Measurements from ENCODE around the gene ICAM1. TPM values are rescaled to one million over a fixed set of nuclear protein-coding genes. Genes with fewer than 3 reads are reported as not detected.

ICAM1 gene
- total and polyA plus RNA-seq, 10 of the 15 experiments (the other 5 are each of a cell fraction or from before 2014, with no cell fraction given) = 7.6 to 115 (median 60.2) TPM

DNA sequence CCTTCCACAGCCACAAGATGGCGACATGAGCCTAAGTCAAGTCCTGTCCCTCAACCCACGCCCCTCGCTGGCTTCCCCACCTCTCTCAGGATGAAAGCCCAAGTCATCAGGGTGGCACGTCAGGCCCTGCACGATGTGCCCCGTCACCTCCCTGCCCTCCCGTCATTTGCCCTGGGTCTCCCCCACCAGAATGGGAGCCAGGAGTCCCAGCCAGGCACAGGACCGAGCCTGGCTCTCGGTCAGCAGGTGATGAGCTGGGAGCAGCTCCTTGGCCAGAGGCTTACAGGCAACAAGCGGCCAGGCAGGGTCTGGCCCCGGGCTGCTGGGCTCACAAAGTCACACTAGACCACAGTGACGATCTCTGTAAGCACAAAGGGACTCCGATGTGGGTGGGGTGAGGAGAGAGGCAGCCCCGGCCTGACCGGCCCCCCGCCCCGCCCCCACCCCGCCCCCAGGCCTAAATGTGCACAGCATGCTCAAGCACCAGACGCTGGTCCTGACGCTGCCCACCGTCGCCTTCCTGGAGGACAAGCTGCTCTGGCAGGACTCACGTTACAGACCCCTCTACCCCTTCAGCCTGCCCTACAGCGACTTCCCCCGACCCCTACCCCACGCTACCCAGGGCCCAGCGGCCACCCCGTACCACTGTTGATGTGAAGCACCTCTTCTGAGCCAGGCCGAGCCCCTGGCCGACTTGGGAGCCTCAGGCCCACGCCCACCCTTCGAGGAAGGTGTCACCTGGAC, 11.6 kb upstream of the ICAM1 start (continued):
- TF ChIP-seq, protein P1, sequence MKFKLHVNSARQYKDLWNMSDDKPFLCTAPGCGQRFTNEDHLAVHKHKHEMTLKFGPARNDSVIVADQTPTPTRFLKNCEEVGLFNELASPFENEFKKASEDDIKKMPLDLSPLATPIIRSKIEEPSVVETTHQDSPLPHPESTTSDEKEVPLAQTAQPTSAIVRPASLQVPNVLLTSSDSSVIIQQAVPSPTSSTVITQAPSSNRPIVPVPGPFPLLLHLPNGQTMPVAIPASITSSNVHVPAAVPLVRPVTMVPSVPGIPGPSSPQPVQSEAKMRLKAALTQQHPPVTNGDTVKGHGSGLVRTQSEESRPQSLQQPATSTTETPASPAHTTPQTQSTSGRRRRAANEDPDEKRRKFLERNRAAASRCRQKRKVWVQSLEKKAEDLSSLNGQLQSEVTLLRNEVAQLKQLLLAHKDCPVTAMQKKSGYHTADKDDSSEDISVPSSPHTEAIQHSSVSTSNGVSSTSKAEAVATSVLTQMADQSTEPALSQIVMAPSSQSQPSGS (IDR thresholded peaks at IDR 0.05; ENCODE audit: low read length) = no peak
- TF ChIP-seq, protein P2, sequence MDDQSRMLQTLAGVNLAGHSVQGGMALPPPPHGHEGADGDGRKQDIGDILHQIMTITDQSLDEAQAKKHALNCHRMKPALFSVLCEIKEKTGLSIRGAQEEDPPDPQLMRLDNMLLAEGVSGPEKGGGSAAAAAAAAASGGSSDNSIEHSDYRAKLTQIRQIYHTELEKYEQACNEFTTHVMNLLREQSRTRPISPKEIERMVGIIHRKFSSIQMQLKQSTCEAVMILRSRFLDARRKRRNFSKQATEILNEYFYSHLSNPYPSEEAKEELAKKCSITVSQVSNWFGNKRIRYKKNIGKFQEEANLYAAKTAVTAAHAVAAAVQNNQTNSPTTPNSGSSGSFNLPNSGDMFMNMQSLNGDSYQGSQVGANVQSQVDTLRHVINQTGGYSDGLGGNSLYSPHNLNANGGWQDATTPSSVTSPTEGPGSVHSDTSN (IDR thresholded peaks at IDR 0.05; ENCODE audit: insufficient replicate concordance, low read depth, low read length) = peak; percentile 5
- TF ChIP-seq HDGF (IDR thresholded peaks at IDR 0.05) = peak; percentile 89
- TF ChIP-seq RUNX3 (IDR thresholded peaks at IDR 0.05; ENCODE audit: low read length) = peak; percentile 79
- TF ChIP-seq POU2F2 (IDR thresholded peaks at IDR 0.05; ENCODE audit: borderline replicate concordance, low read depth, low read length) = 0 out of 3 replicates have a peak, but pooled peaks have one; percentile 19
- TF ChIP-seq POLR2A (IDR thresholded peaks at IDR 0.05; ENCODE audit: low read depth, low read length) = peak; percentile 72
- TF ChIP-seq SMARCA5 (IDR thresholded peaks at IDR 0.05) = 0 out of 2 replicates have a peak, but pooled peaks have one; percentile 14
- TF ChIP-seq MYB (IDR thresholded peaks at IDR 0.05; ENCODE audit: borderline replicate concordance, low read depth, low read length) = no peak
- no peak for TF ChIP-seq FOXK2 (IDR thresholded peaks at IDR 0.05)
- TF ChIP-seq, protein P3, sequence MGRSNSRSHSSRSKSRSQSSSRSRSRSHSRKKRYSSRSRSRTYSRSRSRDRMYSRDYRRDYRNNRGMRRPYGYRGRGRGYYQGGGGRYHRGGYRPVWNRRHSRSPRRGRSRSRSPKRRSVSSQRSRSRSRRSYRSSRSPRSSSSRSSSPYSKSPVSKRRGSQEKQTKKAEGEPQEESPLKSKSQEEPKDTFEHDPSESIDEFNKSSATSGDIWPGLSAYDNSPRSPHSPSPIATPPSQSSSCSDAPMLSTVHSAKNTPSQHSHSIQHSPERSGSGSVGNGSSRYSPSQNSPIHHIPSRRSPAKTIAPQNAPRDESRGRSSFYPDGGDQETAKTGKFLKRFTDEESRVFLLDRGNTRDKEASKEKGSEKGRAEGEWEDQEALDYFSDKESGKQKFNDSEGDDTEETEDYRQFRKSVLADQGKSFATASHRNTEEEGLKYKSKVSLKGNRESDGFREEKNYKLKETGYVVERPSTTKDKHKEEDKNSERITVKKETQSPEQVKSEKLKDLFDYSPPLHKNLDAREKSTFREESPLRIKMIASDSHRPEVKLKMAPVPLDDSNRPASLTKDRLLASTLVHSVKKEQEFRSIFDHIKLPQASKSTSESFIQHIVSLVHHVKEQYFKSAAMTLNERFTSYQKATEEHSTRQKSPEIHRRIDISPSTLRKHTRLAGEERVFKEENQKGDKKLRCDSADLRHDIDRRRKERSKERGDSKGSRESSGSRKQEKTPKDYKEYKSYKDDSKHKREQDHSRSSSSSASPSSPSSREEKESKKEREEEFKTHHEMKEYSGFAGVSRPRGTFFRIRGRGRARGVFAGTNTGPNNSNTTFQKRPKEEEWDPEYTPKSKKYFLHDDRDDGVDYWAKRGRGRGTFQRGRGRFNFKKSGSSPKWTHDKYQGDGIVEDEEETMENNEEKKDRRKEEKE (IDR thresholded peaks at IDR 0.05) = no peak
- TF ChIP-seq KDM1A (IDR thresholded peaks at IDR 0.05; ENCODE audit: borderline replicate concordance) = no peak
- 0 out of 2 replicates have a peak, but pooled peaks have one; percentile 84 for TF ChIP-seq ESRRA (IDR thresholded peaks at IDR 0.05; ENCODE audit: low read length)
- TF ChIP-seq SMC3 (IDR thresholded peaks at IDR 0.05; ENCODE audit: borderline replicate concordance, low read length) = peak; percentile 75

Measured in GM12878 (cell line).